NCI-H1930 (cell line): ENCODE data around the gene SLC17A9.

Experiments used
- DNase-seq, 2 experiments: peaks; one replicate each; lab custom pipeline; 2025; lab: John Stamatoyannopoulos, UW

Gene SLC17A9

DNA sequence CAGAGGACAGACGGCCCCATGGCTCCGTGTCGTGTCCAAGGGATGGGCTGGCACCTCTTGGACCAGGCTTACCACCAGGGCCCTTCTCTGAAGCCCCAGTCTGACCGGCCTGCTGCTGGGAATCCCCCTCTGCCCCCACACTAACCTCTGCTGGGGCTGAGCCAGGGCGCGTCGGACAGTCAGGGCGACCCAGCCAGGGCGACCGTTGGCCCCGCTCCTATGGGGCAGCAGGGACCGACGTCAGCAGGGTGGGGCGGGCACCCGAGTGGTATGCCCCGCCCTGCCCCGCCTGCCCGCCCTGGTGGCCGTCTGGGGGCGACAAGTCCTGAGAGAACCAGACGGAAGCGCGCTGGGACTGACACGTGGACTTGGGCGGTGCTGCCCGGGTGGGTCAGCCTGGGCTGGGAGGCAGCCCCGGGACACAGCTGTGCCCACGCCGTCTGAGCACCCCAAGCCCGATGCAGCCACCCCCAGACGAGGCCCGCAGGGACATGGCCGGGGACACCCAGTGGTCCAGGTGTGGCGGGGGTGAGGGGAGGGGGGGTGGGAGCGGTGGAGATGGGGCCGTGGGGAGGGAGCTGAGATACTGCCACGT is at the start of gene SLC17A9:
Gene SLC17A9, plus strand, starts transcription at position 337 of the 595 bp plus-strand sequence. Its CDS starts 122 bp downstream, at position 459.
- DNase-seq = no peak

DNA sequence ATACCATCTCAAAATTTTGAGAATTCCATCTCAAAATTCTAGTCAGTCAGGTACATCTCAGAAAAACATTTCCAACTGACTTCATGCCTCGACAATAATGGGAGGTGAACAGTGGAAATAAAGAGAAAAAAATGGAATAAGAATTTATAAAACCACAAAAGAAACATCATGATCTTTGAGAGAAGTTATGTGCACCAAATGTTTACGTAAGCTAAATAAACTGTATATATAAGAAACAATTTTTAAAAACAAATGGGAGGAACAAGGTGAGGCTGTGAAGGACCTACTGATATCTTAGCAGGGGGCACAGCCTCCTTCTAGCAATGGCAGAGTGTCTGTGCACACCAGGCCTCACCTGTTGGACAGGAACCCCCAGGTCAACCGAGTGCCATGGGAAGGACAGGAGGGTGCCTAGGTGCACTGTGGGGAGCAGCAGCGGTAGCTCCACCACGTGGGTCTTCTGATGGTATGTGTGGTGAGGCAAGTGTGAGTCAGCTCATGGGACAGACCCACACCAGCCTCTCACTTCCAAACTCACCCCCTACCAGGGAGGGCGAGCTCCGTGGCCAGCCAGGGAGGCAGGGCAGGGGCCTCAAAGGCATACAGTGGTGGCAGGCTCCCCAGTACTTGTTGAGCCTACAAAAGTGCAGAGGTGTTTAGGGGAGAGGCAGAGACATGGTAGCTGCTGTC is 49.4 kb upstream of the SLC17A9 start:
- DNase-seq = no peak

DNA sequence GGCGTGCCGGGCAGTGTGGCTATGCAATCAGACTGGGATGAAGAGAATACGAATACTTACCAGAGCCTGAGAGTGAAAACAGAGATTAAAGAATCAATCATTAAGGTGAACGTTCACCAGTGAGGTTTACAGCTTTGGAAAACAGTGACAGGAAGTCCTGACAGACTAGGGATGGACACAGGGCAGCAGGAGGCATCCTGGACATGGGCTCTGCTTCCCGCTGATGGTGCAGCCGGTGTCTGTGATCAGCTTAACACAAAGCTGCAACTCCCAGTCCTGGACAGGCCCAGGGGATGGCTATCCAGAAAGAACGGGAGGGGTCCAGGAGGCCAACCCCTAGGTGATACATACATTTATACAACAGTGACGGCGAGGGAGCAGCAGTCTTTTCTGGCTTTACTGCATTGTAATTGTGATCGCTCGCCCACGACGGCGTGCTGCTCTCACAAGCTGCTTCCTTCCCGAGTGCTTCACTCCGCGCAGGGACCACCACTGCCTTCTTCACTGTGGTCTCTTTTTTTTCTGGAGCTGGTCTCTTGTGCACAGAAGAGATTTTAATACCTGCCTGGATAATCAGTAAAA is 46.9 kb upstream of the SLC17A9 start:
- DNase-seq = no peak

- no peak for DNase-seq
These were observed 46.3 kb upstream of the SLC17A9 start for GRCh38 chr20:62906209-62906608.

GRCh38 chr20:62906647-62907375 is 45.7 kb upstream of the SLC17A9 start:
- DNase-seq = no peak

- no peak for DNase-seq
These were observed 44.9 kb upstream of the SLC17A9 start for GRCh38 chr20:62907384-62908317.

DNA sequence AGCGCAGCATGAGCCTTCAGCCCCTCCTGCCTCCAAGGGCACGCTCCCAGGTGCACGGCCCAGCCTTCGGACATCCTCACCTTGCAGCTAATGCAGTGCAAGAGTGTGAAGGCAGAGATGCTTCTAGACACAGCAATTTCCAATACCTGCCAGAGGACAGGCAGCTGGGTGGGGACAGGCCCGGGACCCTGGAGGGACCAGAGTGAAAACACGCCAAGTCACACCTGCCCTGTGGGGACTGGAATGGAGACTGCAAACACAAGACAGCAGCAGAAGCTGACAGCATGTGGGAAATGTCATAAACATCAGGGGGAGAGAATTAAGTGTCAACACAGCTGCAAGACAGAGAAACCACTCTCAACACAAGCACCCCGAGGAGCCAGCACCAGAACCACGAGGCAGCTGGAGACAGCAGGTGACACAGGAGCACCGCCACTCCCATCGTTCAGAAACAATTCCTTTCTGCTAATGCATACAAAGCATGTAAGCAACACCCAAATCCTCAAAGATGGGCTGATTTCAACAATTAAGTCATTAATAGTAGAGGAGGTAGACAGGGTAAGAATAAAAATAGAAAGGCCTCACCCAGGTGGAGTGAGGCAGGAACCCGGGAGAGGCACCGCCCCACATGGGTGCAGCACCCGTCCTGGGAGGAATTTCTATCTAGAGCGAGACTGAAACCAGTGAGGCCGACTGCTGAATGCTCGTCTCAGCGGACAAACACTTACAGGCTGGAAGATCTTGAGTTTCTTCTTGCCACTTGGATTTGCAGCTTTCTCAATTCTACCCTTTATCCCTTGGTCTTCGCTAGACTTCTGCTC is 43.3 kb upstream of the SLC17A9 start:
- DNase-seq = no peak

DNA sequence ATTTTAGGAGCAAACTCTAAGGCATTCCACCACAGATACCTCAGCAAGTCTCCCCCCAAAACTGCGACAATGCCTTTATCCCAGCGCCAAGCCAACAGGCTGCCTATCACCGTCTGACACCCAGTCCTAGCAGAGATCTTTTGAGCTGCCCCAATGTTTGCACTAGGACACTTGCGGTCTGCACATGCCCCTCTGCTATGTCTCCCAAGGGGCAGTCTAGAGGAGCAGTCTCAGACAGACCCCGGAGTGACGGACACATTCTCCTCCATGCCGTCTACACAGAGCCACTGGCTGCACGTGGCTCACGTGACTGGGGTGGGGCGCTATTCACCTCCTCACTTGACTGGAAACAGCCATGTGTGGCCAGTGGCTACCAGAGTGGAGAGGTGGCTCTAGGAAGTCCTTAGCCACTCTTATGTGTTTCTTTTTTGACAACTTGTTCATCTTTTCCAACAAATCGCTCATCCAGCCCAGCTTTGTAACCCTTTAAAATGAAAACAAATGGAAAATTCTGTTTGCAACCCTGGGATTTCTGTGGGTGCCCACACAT is 42.2 kb upstream of the SLC17A9 start:
- no peak for DNase-seq

- DNase-seq = no peak
These were observed 41.6 kb upstream of the SLC17A9 start for GRCh38 chr20:62910777-62911497.

DNA sequence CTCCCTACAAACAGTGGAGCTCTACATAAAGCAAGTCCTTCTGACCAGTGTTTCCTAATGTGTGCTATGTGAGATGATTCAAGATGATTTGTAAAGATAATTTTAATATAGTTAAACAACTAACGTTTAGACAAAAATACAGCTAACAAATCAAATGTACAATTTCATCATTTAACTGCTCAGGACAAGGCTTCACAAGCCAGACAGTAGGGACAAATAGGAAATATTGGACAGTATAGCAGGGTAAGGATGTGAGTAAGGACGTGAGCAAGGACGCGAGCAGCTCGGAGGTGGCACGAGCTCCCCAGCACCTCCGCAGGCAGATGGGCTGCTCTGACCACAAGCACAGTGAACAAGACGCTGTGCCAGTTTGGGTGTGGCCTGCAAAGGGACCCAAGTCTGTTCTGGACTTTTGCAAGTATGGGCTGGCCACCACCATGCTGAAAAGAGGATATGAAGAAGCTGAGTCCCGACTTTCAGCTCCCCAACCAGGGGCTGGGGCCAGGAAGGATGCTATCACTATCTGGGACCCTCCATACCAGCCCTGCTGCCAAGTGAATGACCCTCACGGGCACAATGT is 40.7 kb upstream of the SLC17A9 start:
- no peak for DNase-seq

DNA sequence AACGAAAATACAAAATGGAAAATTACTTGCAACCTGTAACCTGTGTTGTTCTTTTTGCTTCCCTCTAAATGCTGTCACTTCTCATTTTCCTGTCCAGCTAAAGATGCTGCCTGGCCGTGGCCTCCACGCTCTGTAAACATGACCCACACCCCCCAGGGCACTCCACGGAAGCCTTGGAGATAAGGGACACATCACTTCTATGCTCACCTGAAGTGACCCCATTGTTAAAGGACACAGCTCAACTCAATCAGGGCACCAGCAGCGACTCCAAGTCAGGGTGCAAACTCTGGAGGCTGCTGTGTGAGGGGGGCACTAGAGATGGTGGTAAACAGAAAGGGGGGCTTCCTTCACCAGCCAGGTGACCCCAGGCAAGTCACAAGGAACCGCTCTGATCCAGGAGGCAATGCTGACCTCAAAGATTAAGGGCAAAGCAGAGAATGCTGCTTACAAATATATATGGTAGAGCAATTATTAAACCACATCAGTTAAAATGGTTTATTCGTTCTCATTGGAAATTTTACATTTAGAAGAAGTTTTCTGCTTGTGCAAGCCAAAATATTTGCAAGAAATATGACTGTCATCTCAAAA is 39.4 kb upstream of the SLC17A9 start:
- no peak for DNase-seq

DNA sequence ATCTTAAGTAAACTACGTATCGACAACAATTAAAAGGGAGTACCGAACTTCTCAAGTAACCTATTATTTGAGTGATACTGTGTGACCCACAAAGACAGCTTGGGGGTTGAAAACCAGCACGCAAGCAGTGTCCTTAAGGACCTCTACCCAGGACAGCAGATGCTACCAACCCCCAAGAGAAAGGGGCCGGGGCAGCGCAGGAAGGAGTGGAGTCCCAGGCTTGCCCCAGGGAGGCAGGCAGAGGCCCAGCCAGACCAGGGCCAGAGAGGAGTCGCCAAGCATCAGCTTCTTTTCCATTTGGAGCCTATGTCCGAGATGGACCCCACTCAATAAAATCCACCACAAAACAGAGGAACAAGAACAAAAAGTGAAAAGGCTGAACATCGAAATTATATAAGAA is 38.1 kb upstream of the SLC17A9 start:
- no peak for DNase-seq

GRCh38 chr20:62914970-62915457 is 37.5 kb upstream of the SLC17A9 start:
- DNase-seq = no peak

GRCh38 chr20:62916703-62917476 is 35.6 kb upstream of the SLC17A9 start:
- DNase-seq = no peak

DNA sequence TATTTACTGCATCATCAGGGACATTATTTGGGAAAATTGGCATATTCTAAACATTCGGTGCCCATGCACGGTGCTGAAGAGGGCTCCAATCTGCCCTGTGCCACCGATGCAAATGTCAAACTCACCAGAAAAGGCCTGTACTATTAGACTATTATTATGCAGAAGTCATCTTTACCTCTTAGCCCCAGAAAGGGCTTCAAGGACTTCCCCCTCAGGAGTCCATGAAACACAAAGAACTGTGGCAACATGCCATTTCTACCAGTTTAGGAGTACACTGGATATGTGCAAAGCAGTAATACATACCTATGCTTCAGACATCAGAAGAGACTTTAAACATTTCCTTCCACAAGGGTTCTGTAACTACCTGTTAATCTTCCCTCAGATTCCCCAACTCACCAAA is 34.8 kb upstream of the SLC17A9 start:
- no peak for DNase-seq

DNA sequence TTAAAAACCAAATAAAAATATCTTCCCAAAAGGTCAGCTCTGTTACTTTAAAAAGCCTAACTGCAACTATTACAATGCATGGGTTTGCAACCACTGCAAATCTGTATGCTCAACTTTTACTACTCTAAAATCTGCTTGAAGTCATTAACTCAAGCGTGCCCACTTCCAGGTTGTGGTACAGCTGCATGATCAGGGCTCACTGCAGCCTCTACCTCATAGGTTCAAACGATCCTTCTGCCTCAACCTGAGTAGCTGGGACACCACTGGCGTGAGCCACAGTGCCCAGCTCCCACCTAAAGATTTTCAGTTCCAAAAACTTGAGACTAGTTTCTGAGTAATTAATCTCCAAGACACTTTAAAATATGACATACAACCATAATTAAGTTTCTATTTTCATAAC is 34.4 kb upstream of the SLC17A9 start:
- no peak for DNase-seq

GRCh38 chr20:62918831-62919230 is 33.7 kb upstream of the SLC17A9 start:
- no peak for DNase-seq

- DNase-seq = no peak
These were observed 32.4 kb upstream of the SLC17A9 start for GRCh38 chr20:62920039-62920645.
